RCC 7860 (cell line): Measurements from ENCODE around the gene UNC5A.
"Not testable (repeated sequence)": the region's sequence is repeated elsewhere in the genome, so short reads cannot be mapped to it uniquely, and the experiment has no call there.

Experiments
- DNase-seq: peaks from one replicate; pipeline ENCODE4 v3.0.0-alpha.2; 2015; ENCODE audit warnings: low spot score
- FAIRE-seq: peaks from 2 replicates; lab custom pipeline; 2012; peaks lifted over from hg19 to GRCh38; lab: Jason Lieb, UNC

Gene UNC5A

GRCh38 chr5:176861276-176861675 lies 50.9 kb downstream of the UNC5A start:
- FAIRE-seq (no peak), DNase-seq (no peak)

GRCh38 chr5:176862330-176862995 lies 52.1 kb downstream of the UNC5A start:
- FAIRE-seq (no peak), DNase-seq (no peak)

GRCh38 chr5:176863041-176863764 lies 52.8 kb downstream of the UNC5A start:
- DNase-seq (no peak), FAIRE-seq (no peak)

- DNase-seq (no peak), FAIRE-seq (no peak)
These were observed 53.4 kb downstream of the UNC5A start for GRCh38 chr5:176863765-176864098.

GRCh38 chr5:176864755-176865154 lies 54.4 kb downstream of the UNC5A start:
- FAIRE-seq, result no peak
- no peak for DNase-seq

- DNase-seq (no peak), FAIRE-seq (no peak)
These were observed 55.6 kb downstream of the UNC5A start for GRCh38 chr5:176865964-176866363.

- FAIRE-seq (no peak), DNase-seq (no peak)
These were observed 56.5 kb downstream of the UNC5A start for GRCh38 chr5:176866707-176867310.

GRCh38 chr5:176868126-176868525 lies 57.8 kb downstream of the UNC5A start:
- FAIRE-seq (no peak), DNase-seq (no peak)

- FAIRE-seq (no peak), DNase-seq (no peak)
These were observed 58.4 kb downstream of the UNC5A start for GRCh38 chr5:176868731-176869130.

GRCh38 chr5:176869501-176870109 lies 59.2 kb downstream of the UNC5A start:
- FAIRE-seq, result no peak
- no peak for DNase-seq

- DNase-seq (peak; percentile 8), FAIRE-seq (no peak)
These were observed 59.8 kb downstream of the UNC5A start for GRCh38 chr5:176870110-176870591.

GRCh38 chr5:176870644-176871043 lies 60.3 kb downstream of the UNC5A start:
- DNase-seq, FAIRE-seq: not testable (repeated sequence)

- FAIRE-seq, DNase-seq: not testable (repeated sequence)
These were observed 62.2 kb downstream of the UNC5A start for GRCh38 chr5:176872586-176872985.

- not testable (repeated sequence) for DNase-seq, FAIRE-seq
These were observed 62.7 kb downstream of the UNC5A start for GRCh38 chr5:176873011-176873410.

GRCh38 chr5:176873541-176874172 lies 63.3 kb downstream of the UNC5A start:
- FAIRE-seq (no peak), DNase-seq (no peak)

- FAIRE-seq (no peak), DNase-seq (no peak)
These were observed 63.9 kb downstream of the UNC5A start for GRCh38 chr5:176874198-176874780.

GRCh38 chr5:176875014-176875550 lies 64.7 kb downstream of the UNC5A start:
- FAIRE-seq, result no peak

GRCh38 chr5:176875783-176876505 lies 65.6 kb downstream of the UNC5A start:
- FAIRE-seq (no peak), DNase-seq (no peak)

More at GRCh38 chr5:176875014-176875550, 64.7 kb downstream of the UNC5A start:
- no peak for DNase-seq

- DNase-seq (no peak), FAIRE-seq (no peak)
These were observed 66.4 kb downstream of the UNC5A start for GRCh38 chr5:176876506-176877431.
